GM19043 (cell line): ENCODE results near the gene SF1.

ENCODE experiments used
- ATAC-seq: cut with Tn5 transposase; IDR thresholded peaks from one replicate; pipeline ENCODE4 v1.9.1; 2021; ENCODE audit warnings: low read depth; ENCODE audit not compliant: unreplicated experiment

Gene SF1

GRCh38 chr11:64714666-64715065 lies 63.7 kb downstream of the SF1 start:
- ATAC-seq, result no peak
